Measurements from ENCODE around the gene BICDL2.

Gene BICDL2

DNA sequence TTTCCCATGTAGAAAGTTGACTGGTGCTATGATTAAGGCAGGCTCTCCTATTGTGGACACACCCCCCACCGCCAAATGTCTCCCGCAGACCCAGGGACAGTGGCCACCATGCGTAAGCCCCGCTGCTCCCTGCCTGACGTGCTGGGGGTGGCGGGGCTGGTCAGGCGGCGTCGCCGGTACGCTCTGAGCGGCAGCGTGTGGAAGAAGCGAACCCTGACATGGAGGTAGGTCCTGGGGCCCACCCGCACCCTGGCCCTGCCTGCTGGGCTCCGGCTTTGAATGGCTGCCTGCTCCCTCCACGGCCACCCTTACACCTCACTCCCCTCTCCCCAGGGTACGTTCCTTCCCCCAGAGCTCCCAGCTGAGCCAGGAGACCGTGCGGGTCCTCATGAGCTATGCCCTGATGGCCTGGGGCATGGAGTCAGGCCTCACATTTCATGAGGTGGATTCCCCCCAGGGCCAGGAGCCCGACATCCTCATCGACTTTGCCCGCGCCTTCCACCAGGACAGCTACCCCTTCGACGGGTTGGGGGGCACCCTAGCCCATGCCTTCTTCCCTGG, 13.3 kb upstream of the BICDL2 start:
- in situ Hi-C loops (cut with MboI; ENCODE audit: low sequenced_read_pairs): no loop called here

DNA sequence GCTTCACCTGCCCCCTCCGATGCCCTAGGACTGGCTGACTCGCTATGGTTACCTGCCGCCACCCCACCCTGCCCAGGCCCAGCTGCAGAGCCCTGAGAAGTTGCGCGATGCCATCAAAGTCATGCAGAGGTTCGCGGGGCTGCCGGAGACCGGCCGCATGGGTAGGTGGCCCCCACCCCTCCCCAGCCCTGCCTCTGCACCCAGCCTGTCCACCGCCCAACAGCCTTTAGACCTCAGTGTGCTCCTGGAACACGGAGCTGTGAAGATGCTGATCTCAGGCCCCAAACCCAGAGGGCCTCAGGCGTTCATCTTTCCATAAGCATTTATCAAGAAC, 10.6 kb upstream of the BICDL2 start:
- in situ Hi-C loops (cut with MboI; ENCODE audit: low sequenced_read_pairs): no loop called here

DNA sequence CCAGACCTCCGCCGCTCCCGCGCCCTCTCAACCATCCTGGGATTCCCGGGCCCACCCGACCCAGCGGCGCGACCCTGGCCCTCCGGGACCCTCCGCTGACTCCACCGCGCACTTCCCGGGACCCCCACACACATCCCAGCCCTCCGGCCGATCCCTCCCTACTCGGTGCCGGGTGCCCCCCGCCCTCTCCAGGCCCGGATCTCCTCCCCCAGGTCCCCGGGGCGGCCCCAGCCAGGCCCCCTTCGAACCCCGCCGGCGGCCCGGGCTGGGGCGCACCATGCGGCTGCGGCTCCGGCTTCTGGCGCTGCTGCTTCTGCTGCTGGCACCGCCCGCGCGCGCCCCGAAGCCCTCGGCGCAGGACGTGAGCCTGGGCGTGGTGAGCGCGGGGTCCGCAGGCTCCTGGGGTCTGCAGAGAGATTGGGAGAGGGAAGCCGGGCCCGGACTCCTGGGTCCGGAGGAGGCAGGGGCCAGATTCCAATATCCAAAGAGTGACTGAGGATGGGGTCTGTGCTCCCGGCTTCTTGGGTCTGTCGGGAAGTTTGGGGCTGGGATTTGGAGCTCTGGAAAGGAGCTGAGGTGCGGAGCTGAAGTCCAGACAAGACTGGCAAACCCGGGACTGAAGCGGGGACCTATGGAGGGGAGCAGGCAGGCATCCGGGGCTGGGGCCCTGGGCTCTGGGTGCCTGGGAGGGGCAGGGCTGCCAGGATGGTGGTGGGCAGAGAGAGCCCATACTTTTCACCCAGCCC, 10.1 kb upstream of the BICDL2 start:
- in situ Hi-C loops (cut with MboI; ENCODE audit: low sequenced_read_pairs): no loop called here

- in situ Hi-C loops (cut with MboI; ENCODE audit: low sequenced_read_pairs): no loop called here
Measured at GRCh38 chr16:3045758-3046640, 9.3 kb upstream of the BICDL2 start, which contains the start of gene MMP25. Gene MMP25, plus strand, starts transcription at chr16:3046561. Its CDS starts 357 bp downstream, at chr16:3046918.

- in situ Hi-C loops (cut with MboI; ENCODE audit: low sequenced_read_pairs): no loop called here
Measured at GRCh38 chr16:3044708-3045107, 8.0 kb upstream of the BICDL2 start.

DNA sequence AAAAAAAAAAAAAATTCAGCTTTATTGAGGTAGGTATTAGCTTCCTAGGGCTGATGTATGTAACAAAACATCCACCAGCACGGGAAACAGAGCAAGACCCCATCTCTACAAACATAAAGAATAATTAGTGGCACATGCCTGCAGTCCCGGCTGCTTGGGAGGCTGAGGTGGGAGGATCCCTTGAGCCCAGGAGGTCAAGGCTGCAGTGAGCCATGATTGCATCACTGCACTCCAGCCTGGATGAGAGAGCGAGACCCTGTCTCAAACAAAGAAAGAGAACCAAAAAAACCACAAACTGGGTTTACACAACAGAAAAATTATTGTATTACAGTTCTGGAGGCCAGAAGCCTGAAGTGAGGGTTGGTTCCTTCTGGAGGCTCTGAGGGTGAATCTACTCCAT, 5.6 kb upstream of the BICDL2 start:
- in situ Hi-C loops (cut with MboI; ENCODE audit: low sequenced_read_pairs): no loop called here

GRCh38 chr16:3038896-3039295, 2.2 kb upstream of the BICDL2 start:
- in situ Hi-C loops (cut with MboI; ENCODE audit: low sequenced_read_pairs): no loop called here

GRCh38 chr16:3038256-3038655, 1.5 kb upstream of the BICDL2 start:
- in situ Hi-C loops (cut with MboI; ENCODE audit: low sequenced_read_pairs): no loop called here

- in situ Hi-C loops (cut with MboI; ENCODE audit: low sequenced_read_pairs): no loop called here
Measured at GRCh38 chr16:3035972-3036725, 595 bp downstream of the BICDL2 start.

- in situ Hi-C loops (cut with MboI; ENCODE audit: low sequenced_read_pairs): no loop called here
Measured at GRCh38 chr16:3035289-3035971, 1.3 kb downstream of the BICDL2 start.

DNA sequence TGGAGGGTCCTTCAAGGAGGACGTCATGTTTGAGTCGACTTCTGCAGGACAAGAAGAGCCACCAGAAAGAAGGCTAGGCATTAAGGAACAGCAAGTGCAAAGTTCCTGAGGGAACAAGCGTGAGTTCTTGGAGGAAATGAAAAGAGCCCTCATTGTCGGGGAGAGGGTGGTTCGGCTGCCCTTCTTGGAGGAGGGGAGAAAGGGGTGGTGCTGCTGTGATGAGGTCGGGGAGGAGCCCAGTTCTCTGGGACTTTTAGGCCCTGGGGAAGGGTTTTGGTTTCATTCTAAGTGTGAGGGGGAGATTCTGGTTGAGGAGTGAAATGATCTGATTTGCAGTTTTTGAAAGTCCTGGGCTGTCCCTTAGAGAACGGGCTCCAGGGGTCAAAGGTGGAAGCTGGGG, 4.1 kb downstream of the BICDL2 start:
- in situ Hi-C loops (cut with MboI; ENCODE audit: low sequenced_read_pairs): no loop called here

DNA sequence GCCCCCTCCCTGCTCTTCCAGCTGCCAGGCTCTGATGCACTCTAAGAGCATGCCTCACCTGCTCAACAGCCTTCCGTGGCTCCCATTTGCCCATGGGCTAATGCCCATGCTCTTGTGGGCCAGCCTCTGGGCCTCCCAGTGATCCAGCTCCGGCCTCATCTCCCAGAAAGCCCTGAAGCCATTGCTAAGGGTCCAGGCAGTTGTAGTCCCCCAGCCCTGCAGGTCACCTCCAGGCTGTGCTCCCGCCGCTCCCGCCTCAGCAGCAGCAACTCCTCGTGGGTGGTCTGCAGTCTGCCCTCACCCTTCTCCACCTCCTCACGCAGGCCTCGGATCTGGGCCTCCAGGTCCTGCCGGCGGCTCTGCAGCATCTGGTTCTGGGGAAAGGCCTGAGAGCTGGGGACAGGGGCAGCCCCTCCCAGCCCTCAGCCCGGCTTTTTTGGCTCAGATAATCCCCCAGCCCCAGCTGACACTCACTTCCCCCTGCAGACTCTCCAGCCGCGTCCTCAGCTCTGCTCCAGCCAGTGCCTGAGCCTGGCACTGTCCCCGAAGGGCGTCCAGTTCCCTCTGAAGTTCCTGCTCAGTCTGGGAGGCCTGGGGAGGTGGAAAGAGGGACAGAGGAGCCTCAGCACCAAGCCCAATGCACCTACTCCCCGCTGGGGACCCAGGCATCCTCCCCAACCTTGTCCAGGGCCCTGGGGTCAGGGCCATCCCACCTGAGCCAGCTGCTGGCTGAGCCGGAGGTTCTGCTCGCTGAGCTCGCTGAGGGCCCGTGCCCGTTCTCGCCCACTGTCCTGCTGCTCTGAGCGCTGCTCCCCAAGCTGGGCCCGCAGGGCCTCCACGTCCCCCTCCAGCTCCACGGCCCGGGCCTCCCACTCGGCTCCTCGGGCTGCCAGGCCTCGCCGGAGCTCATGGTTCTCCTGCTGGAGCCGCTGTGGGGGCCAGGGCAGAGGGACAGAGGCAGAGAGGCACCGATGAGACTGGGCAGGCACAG, 6.2 kb downstream of the BICDL2 start:
- in situ Hi-C loops (cut with MboI; ENCODE audit: low sequenced_read_pairs): no loop called here

- in situ Hi-C loops (cut with MboI; ENCODE audit: low sequenced_read_pairs): no loop called here
Measured at GRCh38 chr16:3029491-3030221, 7.1 kb downstream of the BICDL2 start.

GRCh38 chr16:3028716-3029319, 7.9 kb downstream of the BICDL2 start:
- in situ Hi-C loops (cut with MboI; ENCODE audit: low sequenced_read_pairs): no loop called here

DNA sequence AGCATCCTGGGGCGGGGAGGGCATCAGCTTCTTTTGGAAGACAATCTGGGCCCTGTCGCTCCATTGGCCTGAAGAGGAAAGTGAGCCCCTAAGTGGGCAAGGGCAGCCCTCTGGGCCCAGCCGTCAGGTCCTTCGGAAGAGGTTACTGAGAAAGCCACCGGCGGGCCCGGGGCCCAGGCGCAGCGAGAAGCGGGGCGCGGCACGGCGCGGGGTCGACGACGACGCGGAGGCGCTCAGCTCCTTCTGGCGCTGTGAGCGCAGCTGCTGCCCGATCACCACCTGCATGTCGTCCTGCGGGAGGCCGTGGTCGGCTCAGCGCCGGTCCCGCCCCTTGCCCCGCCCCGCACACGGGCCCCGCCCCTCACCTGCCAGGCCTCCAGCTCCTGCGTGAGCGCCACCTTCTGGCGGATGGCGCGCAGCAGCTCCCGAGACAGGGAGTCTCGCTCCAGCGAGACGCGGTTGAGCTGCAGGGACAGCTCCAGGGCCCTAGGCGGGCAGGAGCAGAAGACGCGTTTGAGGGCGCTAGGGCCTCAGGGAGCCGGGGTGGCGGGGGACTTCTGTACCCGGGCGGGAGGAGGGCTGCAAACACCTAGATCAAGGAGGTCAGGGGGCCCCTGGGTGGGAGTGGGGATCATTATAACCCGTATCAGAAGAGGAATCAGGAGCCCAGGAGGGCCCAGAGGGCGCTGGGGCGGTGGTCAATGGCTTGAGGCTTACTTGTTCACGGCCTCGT, 8.6 kb downstream of the BICDL2 start:
- in situ Hi-C loops (cut with MboI; ENCODE audit: low sequenced_read_pairs): no loop called here

DNA sequence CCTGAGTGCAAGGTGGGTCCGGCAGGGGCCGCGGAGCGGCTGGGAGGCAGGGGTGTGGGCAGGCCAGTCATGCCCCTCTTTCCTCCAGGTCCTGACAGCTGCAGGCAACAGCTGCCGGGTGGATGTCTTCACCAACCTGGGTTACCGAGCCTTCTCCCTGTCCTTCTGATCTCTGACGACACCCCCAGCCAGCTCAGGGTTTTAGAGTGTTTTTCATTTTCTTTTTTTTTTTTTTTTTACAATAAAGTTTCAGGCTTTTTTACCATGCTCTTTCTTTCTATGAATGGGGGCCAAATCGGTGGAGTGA, 9.3 kb downstream of the BICDL2 start:
- in situ Hi-C loops (cut with MboI; ENCODE audit: low sequenced_read_pairs): no loop called here

DNA sequence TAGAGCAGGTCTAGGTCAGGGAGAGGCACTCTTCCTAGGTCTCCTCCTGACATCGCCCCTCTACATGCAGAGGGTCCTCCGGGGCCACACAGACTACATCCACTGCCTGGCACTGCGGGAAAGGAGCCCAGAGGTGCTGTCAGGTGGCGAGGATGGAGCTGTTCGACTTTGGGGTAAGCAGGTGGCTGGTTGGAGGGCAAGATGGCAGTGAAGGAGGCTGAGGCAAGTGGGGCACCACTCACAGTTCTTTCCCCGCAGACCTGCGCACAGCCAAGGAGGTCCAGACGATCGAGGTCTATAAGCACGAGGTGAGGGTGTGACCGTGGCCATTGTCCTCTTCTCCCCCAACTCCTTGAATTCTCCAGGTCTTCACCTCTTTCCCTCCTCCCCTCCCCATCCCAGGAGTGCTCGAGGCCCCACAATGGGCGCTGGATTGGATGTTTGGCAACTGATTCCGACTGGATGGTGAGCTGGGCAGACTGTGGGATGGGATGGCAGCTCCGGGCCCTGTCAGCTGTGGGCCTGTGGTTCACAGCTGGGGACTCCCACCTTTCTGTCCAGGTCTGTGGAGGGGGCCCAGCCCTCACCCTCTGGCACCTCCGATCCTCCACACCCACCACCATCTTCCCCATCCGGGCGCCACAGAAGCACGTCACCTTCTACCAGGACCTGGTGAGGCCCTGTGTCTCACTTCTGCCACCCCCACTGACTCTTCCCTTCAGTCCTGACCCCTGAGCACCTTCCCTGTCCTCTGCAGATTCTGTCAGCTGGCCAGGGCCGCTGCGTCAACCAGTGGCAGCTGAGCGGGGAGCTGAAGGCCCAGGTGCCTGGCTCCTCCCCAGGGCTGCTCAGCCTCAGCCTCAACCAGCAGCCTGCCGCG, 9.9 kb downstream of the BICDL2 start:
- in situ Hi-C loops (cut with MboI; ENCODE audit: low sequenced_read_pairs): no loop called here
